Activated CD4-positive, alpha-beta T cell treated with anti-CD3 and anti-CD28 coated beads for 1 hour (primary cell): Measurements from ENCODE around the gene FBXO31.
"Not testable (repeated sequence)": the region's sequence is repeated elsewhere in the genome, so short reads cannot be mapped to it uniquely, and the experiment has no call there.

Source experiments
- DNase-seq: peaks from one replicate; pipeline ENCODE4 v3.0.0-alpha.2; 2020

Gene FBXO31

DNA sequence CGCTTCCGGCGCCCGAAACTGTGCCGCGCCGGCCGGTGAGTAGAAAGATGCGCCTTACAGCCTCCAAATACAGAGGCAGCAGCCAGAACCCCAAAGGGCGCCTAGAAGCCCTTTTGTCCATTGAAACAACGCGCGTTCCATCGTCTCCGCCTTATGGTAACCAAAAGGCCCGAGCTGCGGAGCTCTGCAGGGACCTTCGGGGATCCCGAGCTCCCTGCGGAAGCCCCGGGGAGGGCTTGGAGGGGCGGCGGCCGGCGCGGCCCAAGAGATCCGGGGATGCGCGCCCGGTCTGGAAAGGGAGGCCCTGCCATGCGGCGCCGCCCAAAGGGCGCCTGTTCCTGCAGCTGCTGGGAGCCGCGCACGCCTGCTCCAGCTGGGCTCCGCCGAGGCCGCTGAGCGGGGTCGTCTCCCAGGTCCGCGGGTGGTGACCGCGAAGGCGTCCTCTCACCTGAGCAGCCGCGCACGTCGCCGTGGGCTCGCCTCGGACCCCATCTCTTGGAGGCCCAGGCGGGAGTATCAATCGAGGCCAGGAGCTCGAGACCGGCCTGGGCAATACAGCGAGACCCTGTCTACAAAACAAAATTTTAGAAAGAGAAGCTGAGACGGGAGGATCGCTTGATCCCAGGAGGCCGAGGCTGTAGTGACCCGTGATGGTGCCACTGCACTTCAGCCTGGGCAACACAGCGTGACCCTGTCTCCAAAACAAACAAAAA is 742 bp upstream of the FBXO31 start:
- no peak for DNase-seq

DNA sequence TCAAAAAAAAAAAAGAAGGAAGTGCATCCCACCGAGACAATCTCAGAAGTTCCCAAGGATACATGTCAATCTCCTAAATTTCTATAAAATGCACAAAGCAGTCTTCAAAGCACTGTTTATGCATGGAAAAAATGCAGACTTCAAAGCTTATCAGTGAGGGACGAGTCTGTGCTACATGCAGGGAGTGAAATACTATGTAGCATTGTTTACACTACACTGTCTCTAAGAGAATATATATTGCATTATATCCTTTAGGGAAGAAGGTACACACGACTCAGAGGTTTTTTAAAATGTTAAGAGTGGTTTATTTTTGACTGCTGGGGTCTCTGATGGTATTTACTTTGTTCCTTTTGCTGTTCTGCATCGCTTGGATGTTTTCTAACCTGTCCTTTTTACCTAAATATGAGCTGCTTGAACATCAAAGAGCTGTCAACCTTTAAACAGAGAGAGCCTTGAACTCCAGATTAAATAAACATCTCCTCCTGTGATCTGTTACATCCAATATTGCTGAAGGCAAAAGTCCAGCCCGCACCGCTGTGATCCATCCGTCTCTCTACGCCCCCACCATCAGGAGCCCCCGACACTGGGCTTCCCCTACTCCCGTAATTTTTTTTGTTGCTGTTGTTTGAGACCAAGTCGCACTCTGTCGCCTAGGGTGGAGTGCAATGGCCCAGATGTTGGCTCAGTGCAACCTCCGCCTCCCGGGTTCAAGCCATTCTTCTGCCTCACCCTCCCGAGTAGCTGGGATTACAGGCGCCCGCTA is 1.4 kb downstream of the FBXO31 start:
- no peak for DNase-seq

- no peak for DNase-seq
These were observed 2.7 kb downstream of the FBXO31 start for GRCh38 chr16:87380881-87381280.

DNA sequence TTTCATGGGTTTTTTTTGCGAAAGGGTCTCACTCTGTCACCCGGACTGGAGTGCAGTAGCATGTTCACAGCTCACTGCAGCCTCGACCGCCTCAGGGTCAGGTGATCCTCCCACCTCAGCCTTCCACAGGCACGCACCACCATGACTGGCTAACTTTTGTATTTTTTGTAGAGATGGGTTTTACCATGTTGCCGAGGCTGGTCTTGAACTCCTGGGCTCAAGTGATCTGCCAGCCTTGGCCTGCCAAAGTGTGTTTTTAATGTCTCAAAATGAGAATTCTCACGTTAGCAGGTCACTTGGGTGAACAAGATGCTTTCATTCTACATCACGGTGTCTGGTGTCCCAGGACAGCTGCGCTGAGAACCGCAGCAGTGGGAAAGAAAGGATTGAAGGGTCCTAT is 3.2 kb downstream of the FBXO31 start:
- no peak for DNase-seq

- DNase-seq: not testable (repeated sequence)
These were observed 4.2 kb downstream of the FBXO31 start for GRCh38 chr16:87379312-87379752.

GRCh38 chr16:87376660-87377059 is 6.9 kb downstream of the FBXO31 start:
- DNase-seq: no peak

DNA sequence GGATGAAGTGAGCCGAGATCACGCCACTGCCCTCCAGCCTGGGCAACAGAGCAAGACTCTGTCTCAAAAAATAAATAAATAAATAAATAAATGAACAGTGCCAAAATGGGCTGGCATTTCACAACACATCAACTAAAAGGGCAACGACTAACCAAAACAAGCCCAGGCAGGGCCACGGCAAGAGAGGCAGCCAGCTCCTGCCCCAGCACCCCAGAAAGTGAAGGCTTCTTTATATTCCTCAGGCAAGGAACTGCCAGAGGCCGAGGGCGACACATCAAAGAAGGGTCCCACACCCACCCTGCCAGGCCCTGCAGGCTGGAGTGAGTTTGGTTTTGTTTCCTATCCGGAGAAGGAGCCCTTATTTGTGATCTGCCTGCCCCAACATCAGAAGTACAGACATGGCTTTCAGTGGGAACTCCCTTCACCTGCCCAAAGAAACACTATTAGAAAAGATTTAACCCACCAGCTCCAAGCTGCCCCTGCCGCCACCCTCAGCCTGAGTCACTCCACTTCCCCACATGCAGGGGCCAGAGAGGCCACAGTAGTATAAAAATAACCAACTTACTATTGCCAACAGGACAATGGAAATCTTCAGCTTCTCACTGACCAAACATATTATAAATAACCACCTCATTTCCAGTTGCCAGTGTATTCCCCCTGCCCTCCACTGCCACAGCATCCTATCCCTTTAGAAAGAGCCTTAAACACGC is 8.0 kb downstream of the FBXO31 start:
- DNase-seq: no peak

GRCh38 chr16:87374313-87374712 is 9.3 kb downstream of the FBXO31 start:
- no peak for DNase-seq

DNA sequence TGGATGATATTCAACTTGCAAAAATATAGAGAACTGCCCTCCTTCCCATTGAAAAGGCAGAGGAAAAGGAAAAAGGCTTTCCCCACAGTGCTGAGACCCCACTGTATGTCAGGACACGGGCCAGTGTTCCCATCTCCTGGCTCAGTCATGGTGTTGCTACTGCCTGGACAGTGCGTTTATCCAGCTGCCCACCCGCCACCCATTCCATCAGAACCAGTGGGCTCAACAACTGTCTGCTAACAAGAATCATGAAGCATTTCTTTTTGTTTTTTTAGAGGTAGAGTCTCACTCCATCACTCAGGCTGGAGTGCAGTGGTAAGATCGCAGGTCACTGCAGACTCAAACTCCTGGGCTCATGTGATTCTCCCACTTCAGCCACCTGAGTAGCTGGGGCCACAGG is 11.3 kb downstream of the FBXO31 start:
- DNase-seq: no peak

DNA sequence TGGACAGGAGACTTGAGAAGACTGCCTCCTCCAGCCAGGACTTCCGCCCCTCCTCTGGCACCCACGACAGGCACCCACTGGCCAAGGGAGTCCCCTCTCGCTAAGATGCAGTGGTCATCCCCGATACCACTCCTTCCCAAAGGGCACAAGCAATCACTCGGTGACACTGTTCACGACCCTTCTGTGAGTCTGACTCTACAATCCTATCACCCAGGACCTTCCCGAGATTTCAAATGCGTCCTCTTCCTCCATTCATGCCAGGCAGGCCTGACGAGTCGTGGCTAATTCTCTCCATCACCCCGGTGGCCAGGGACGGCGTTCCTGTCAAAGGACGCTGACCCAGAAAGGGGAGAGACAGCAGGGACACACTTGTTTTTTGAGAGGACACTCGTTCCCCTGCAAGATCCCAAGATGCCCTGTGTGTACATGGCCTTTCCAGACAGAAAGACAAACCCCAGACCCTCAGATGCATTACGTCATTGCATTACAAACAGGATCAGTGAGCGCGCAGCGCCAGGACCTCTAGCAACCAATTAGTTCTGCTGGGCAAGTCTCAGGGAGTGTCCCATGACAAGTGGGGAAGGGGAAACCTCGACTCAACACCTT is 12.2 kb downstream of the FBXO31 start:
- DNase-seq: no peak

DNA sequence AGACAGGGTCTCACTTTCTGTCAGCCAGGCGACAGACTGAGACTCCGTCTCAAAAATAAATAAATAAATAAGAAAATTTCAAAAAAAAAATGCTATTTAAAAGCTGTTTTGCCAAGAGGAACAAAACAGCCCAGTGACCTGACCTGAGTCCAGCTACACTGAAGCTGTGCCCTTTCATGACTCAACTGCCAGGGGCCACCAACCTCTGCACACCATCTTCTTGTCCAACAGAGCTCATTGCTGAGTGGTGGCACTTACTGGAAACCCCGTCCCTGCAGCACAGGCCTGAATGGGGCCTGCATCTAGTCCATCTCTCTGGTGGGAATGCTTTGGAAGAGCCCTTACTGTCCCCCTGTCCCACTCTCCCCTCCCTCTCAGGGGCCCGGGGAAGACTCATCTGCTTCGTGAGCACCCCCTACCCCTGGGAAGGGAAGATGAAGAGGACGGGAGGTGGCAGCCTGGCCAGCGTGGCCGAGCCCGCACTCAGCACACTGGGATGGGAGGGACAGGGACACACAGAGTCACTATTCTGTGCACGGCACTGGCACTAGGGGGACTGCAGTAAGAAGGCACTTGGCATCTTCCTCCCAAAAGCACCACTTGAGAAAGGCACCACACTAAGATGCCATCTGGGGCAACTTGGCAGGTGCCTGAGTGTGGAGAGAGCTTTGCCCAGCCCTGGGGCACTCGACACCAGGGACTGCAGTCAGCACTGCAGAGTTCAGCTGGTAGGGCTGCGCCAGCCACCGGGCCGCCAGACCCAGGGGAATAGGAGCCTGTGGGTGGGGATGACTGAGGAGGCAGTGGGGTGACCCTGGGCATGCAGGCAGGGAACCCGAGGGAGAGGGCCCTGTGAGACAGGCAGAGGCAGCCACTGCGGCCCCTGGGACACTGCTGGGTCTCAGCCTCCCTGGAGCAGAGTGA is 13.5 kb downstream of the FBXO31 start:
- DNase-seq: no peak

DNA sequence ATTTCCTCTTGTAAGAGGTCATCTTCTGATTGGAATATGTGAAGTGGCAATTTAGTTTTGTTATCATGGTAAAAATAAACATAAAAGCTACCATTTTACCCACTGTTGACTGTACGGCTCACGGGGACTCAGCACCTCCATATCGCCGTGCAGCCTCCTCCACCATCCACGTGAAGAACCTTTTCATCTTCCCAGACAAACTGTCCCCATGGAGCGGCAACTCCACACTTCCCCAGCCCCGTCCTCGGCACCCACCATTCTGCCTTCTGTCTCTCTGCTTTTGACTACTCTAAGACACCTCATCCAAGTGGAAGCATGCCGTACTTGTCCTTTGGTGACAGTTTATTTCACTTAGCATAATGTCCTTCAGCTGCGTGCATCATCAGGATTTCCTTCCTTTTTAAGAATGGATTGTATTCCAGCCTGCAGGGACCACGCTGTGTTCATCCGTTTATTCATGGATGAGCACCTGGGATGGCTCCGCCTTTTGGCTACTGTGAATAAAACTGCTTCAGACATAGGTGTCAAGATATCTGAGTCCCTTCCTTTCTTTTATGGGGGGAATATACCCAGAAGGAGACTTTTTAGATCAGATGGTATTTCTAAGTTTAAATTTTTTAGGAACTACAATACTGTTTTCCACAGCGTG is 14.3 kb downstream of the FBXO31 start:
- DNase-seq: no peak

GRCh38 chr16:87368029-87368770 is 15.4 kb downstream of the FBXO31 start:
- DNase-seq: no peak

DNA sequence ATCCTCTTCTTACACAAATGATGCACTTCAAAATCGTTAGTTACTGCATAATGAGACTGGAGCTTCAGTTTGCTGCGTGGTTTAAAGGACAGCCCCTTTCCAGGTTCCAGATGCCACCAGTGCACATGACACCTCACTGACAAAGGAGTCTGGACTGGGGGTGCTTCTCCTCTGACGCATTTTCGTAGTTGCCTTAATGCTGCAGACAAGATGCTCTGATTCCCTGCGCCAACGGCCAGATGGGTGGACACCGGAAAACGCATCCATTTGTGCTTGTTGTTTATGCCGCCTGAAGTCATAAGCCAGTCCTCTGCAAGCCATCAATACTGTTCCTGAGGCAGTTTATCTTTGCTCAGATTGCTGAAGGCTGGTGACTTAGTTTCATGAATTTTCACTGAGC is 16.0 kb downstream of the FBXO31 start:
- DNase-seq: no peak

DNA sequence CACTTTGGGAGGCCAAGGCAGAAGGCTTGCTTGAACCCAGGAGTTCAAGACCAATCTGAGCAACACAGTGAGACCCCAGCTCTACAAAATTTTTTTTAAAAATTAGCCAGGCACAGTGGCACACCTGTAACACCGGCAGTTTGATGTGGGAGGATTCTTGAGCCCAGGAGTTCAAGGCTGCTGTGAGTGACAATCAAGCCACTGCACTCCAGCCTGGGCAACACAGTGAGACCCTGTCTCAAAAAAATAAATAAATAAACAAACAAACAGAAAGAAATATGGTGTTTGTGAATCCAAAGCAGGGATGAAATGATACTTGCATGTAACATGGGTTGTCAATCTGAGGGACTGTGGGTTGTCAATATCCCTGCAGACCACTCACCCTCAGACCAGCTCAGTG is 16.6 kb downstream of the FBXO31 start:
- no peak for DNase-seq

DNA sequence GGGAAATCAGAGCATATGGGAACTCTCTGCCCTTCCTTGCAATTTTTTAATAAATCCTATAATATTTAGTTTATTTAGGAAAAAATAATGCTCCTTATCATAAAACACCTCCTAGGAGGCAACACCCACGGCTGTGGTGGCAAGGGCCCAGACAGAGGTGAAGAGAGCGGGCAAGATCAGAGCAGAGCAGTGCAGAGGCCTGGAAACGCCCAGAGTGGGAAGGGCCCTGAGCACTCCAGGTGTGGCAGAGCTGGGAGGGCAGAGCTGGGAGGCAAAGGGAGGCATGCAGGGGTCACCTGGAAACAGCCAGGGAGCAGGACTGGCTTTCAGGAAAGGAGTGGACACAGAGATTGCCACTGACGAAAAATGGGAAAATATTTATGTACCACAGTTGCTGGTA is 17.3 kb downstream of the FBXO31 start:
- DNase-seq: no peak

DNA sequence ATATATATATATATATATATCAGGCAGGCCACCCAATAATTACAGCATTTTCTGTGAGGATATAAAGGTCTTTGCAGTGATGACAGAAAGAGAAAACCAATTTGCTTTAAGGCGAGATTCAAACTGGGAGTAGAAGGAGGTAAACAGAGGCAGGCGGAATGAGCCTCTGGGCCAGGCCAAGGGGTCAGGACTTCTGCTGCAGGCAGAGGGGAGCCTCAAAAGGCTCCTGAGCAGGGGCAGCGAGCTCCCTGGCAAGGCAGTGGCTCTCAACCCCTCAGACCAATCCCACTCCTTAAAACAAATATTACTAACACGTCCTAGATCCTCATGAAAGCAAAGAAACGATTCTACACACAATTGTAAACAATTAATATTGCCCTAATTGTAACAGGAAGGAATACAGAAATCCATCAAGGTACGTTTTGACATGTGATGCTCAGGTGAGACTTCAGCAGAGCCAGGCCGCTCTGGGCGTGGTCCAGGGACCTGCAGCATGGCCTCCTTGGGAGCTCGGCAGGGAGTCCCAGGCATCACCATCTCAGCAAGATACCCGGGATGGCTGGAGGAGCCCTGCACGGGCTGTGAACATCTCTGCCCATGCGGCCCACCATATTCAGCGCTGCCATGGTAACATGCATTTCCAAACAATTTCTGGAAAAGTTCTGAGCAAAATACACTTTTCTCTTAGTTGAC is 18.4 kb downstream of the FBXO31 start:
- no peak for DNase-seq

- DNase-seq: no peak
These were observed 19.7 kb downstream of the FBXO31 start for GRCh38 chr16:87363771-87364455.

- DNase-seq: not testable (repeated sequence)
These were observed 20.6 kb downstream of the FBXO31 start for GRCh38 chr16:87362828-87363559.
